Smooth muscle cell (in vitro differentiated cells): ENCODE measurements around the gene CAPN9. TPM values are rescaled to one million over a fixed set of nuclear protein-coding genes. Genes with fewer than 3 reads are reported as not detected.

Source experiments
- DNase-seq: peaks from one replicate; lab custom pipeline; 2025; ENCODE audit not compliant: unreplicated experiment; lab: John Stamatoyannopoulos, UW
- H2AFZ ChIP-seq: fragments of 200-600 bp; sonication (generic); 2 replicates; pipeline ENCODE4 v1.6.0; 2016; ENCODE audit warnings: antibody characterized with exemption, low read depth, mild to moderate bottlenecking
- H3F3A ChIP-seq: fragments of 200-600 bp; sonication (generic); 2 replicates; pipeline ENCODE4 v1.6.0; 2017; ENCODE audit warnings: antibody characterized with exemption, low read depth
- H3K27ac ChIP-seq: fragments of 200-600 bp; sonication (generic); 2 replicates; pipeline ENCODE4 v1.5.1; 2016; ENCODE audit warnings: low read depth, mild to moderate bottlenecking
- H3K27me3 ChIP-seq: fragments of 200-600 bp; sonication (generic); 2 replicates; pipeline ENCODE4 v1.6.1; 2016; ENCODE audit warnings: low read depth, mild to moderate bottlenecking
- H3K36me3 ChIP-seq: fragments of 200-600 bp; sonication (generic); 2 replicates; pipeline ENCODE4 v1.5.1; 2016; ENCODE audit warnings: low read depth
- H3K4me1 ChIP-seq: fragments of 200-600 bp; sonication (generic); 2 replicates; pipeline ENCODE4 v1.5.1; 2016; ENCODE audit warnings: low read depth
- H3K4me2 ChIP-seq: fragments of 200-600 bp; sonication (generic); 2 replicates; pipeline ENCODE4 v1.6.0; 2016; ENCODE audit warnings: mild to moderate bottlenecking
- H3K4me3 ChIP-seq: fragments of 200-600 bp; sonication (generic); 2 replicates; pipeline ENCODE4 v1.5.1; 2016; ENCODE audit warnings: mild to moderate bottlenecking
- H3K79me2 ChIP-seq: fragments of 200-600 bp; sonication (generic); 2 replicates; pipeline ENCODE4 v1.6.0; 2016; ENCODE audit warnings: low read depth, mild to moderate bottlenecking
- H3K9ac ChIP-seq: fragments of 200-600 bp; sonication (generic); 2 replicates; pipeline ENCODE4 v1.6.0; 2016; ENCODE audit warnings: low read depth
- H3K9me3 ChIP-seq: fragments of 200-600 bp; sonication (generic); replicated peaks from 2 replicates; pipeline ENCODE4 v1.5.1; 2016; ENCODE audit warnings: low read depth
- H4K20me1 ChIP-seq: fragments of 200-600 bp; sonication (generic); 2 replicates; pipeline ENCODE4 v1.6.0; 2016; ENCODE audit warnings: low read depth
- CTCF ChIP-seq: fragments of 200-600 bp; sonication (generic); IDR thresholded peaks from 2 replicates; pipeline ENCODE4 v1.5.1; 2017; ENCODE audit warnings: borderline replicate concordance, mild to moderate bottlenecking, antibody characterized with exemption; ENCODE audit not compliant: insufficient read depth, poor library complexity, severe bottlenecking
- WGBS: methylation state at CpG from one replicate; pipeline ENCODE4 v1.1.7; 2016; ENCODE audit warnings: low lambda C conversion rate; 5-methylcytosine and 5-hydroxymethylcytosine counted together
- polyA plus RNA-seq: library from polyadenylated mRNA; unstranded; fragments of >200 nt; fragmentation: Nextera tagmentation; extraction: Ambion mirVana; gene quantifications from 2 replicates; pipeline ENCODE4 v1.2.1, GENCODE V29; 2016
- total RNA-seq: library from RNA; depleted of rRNA; stranded (reverse); fragments of >200 nt; gene quantifications from 2 replicates; pipeline ENCODE4 v1.2.3, GENCODE V29; 2014

Gene CAPN9
- total and polyA plus RNA-seq, 2 experiments from 2014 or later: not detected

DNA sequence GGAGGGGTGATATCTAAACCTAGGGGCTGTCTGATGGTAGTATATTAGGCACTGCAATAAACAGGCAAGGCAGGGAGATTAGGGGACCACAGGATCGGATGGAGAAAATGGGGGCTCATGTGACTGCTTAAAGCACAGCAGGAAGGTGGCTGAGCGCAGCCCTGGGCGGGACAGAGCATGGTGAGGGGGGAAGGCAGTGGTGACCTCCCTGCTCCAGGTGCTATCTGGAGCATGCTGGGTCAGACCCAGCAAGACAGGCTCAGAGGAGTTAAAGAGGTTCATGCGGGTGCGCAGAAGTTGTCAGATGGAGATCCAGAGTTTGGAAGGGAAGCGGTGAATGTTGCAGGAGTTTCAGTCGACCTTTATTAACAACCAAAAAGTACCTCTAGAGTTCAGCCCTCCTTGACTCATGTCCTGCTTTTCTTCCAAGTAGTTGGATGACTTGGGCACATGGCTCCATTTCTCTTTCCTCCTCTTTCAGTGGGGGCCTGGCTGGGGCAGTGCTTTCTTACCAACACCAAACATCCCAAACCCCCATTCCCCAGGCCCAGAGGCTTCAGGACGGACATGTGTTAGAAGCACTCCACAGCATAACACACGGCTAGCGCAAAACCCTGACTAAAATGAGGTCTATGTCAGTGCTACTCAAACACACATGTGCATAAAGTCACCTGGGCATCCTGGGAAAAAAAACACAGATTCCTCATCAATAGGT lies 41.5 kb downstream of the CAPN9 start:
- Histone ChIP-seq H4K20me1 (no peaks in the 10 kb centered on the region), H3F3A (no peaks in the 10 kb centered on the region), H3K36me3 (no peaks in the 10 kb centered on the region), H2AFZ (no peak overlapping the region), H3K27ac (no peak overlapping the region), H3K27me3 (peaks cover 4% of the 10 kb centered on the region), H3K9me3 (no peaks in the 10 kb centered on the region), H3K4me2 (no peak overlapping the region), H3K9ac (no peak overlapping the region), H3K4me1 (no peaks in the 10 kb centered on the region), H3K79me2 (no peaks in the 10 kb centered on the region), H3K4me3 (no peak overlapping the region)
- DNase-seq: no peak
- 85% methylated on average over 10 of the region's 10 CpGs for WGBS
- no peak for TF ChIP-seq CTCF

- Histone ChIP-seq H3K27ac (no peak overlapping the region), H2AFZ (no peak overlapping the region), H3K4me2 (no peak overlapping the region), H3K9me3 (no peaks in the 10 kb centered on the region), H4K20me1 (no peaks in the 10 kb centered on the region), H3K79me2 (no peaks in the 10 kb centered on the region), H3F3A (no peaks in the 10 kb centered on the region), H3K27me3 (peaks cover 4% of the 10 kb centered on the region), H3K9ac (no peak overlapping the region), H3K4me1 (no peaks in the 10 kb centered on the region), H3K4me3 (no peak overlapping the region), H3K36me3 (no peaks in the 10 kb centered on the region)
- no peak for DNase-seq
- 82% methylated on average over 5 of the region's 5 CpGs for WGBS
- TF ChIP-seq CTCF: no peak
Observed at GRCh38 chr1:230790026-230790425, 42.8 kb downstream of the CAPN9 start.

- H4K20me1 ChIP-seq: no peaks in the 10 kb centered on the region
- H3K4me1 ChIP-seq: no peaks in the 10 kb centered on the region
- no peak overlapping the region for H2AFZ ChIP-seq
- WGBS: 82% methylated on average over 5 of the region's 5 CpGs
- H3K36me3 ChIP-seq: no peaks in the 10 kb centered on the region
- no peak overlapping the region for H3K4me2 ChIP-seq
- DNase-seq: no peak
- H3K79me2 ChIP-seq: no peaks in the 10 kb centered on the region
- H3K9me3 ChIP-seq: no peaks in the 10 kb centered on the region
- H3K27ac ChIP-seq: no peak overlapping the region
- no peaks in the 10 kb centered on the region for H3F3A ChIP-seq
- no peak overlapping the region for H3K9ac ChIP-seq
- no peak for TF ChIP-seq CTCF
- peaks cover 4% of the 10 kb centered on the region for H3K27me3 ChIP-seq
- H3K4me3 ChIP-seq: no peak overlapping the region
Observed at GRCh38 chr1:230791986-230792564, 44.9 kb downstream of the CAPN9 start.
